Hematopoietic multipotent progenitor cell (in vitro differentiated cells): ENCODE measurements around the gene SCN2A. TPM values are rescaled to one million over a fixed set of nuclear protein-coding genes. Genes with fewer than 3 reads are reported as not detected.

ENCODE experiments used
- DNase-seq, 3 donors: peaks; one replicate each; pipeline ENCODE4 v3.0.0-alpha.2; 2011 to 2015; ENCODE audit warnings: low read depth in 2 of 3, low spot score in 2 of 3
- total RNA-seq: library from RNA; depleted of rRNA; stranded (reverse); fragments of >200 nt; gene quantifications from one replicate; pipeline ENCODE4 v1.2.3, GENCODE V29; 2012

The SCN2A gene
- total RNA-seq = under 0.01 TPM

GRCh38 chr2:165239230-165239629 lies at the start of gene SCN2A:
Gene SCN2A (plus strand): TSS chr2:165239414. CDS start chr2:165295824, 56,410 bp downstream.
- DNase-seq = peak in 2 of 3 donors; percentile 37 to 64

GRCh38 chr2:165191096-165191728 lies 48.0 kb upstream of the SCN2A start:
- DNase-seq = no peak

- no peak for DNase-seq
Observed at GRCh38 chr2:165192729-165193128, 46.5 kb upstream of the SCN2A start.

GRCh38 chr2:165193178-165193777 lies 45.9 kb upstream of the SCN2A start:
- no peak for DNase-seq

GRCh38 chr2:165196411-165196810 lies 42.8 kb upstream of the SCN2A start:
- DNase-seq = no peak

GRCh38 chr2:165197346-165197745 lies 41.9 kb upstream of the SCN2A start:
- DNase-seq = no peak

DNA sequence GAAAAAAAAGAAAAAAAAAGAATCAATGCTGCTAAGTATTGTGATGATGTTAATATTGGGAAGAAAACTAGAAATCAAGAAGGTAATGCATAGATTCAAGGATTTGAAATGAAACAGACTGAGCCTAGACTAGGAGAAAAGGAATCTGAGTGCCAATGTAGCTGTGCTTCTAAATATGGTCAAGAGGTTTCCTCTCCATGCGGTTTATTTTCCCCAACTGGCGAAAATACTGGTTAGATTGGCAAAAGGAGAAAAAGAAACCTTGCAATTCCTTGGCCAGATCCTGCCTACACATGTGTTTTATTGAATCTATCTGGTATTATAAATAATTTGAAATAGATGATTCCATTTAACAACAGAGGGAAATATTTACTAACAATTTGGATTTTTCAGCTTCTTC lies 41.0 kb upstream of the SCN2A start:
- no peak for DNase-seq

DNA sequence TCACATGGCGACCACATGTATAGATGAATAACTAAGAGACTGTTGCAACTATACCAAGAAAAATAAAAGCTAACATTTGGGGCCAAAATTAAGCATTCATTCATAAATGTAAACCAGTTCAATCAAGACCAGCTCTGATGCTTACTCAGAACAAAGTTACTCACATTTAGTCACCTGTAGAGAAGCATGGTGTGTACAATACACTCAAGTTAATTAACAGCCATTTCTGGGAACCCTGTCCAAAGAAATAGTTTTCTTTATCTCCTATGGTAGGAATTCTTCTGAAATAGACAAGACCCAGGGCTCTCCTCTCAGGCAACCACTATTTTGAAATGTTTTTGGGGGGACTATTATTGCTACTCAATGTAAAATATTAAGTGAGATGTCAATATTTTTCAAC lies 37.0 kb upstream of the SCN2A start:
- DNase-seq = no peak

- peak in 2 of 3 donors; percentile 42 to 63 for DNase-seq
Observed at GRCh38 chr2:165203689-165204559, 35.3 kb upstream of the SCN2A start, which contains the start of gene SCN3A. Gene SCN3A (minus strand): TSS chr2:165204050. CDS start chr2:165176394, 27,656 bp downstream.

DNA sequence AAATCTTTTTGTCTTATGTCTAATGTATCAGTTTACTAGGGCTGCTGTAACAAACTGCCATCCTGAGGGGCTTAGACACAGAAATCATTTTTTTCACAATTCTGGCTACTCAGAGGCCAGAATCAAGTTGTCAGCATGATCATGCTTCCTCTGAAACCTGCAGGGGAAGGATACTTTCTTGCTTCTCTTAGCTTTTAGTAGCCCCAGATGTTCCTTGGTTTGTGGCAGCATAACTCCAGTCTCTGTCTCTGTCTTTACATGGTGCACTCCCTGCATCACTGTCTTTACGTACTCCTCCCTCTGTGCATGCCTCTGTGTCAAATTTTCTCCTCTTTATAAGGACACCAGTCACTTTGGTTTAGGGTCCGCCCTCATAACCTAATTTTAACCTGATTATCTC lies 33.3 kb upstream of the SCN2A start:
- DNase-seq = no peak

- DNase-seq = no peak
Observed at GRCh38 chr2:165208094-165208493, 31.1 kb upstream of the SCN2A start.

- DNase-seq = no peak
Observed at GRCh38 chr2:165214093-165214492, 25.1 kb upstream of the SCN2A start.

DNA sequence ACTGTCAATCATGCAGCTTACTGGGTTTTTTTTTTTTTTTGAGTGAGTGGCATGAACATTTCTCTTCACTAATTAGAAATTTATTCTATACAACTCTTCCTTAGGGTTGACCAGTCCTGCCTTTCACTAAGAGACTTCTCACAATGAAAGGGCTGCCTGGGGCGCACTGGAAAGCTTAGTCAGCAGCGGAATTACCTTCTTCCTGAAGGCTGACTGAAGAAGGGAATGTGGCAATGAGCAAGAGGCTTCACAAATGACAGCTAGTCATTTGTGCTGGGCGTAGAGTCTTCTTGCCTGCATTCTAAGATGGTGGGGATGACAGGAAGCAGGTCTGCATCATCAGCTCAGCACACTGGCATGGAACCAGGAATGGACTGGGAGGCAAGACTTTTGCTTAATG lies 19.7 kb upstream of the SCN2A start:
- DNase-seq = no peak

DNA sequence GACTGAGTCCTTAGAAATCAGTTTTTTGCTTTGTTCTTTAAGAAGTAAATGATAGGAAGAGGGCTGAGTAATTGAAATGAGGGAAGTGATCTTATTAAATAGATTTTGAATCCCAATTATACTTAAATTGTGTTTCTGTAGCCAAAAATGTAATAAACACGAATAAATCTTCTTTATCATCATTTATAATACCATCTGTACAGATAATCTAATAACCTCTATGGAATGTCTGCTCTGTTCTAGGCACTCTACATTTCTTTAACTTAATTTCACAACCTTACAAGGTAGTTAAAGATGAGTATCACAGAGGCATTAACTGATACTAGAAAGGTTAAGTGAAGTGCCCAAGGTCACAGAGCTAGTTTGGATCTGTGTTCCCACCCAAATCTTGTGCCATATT lies 14.3 kb upstream of the SCN2A start:
- no peak for DNase-seq

DNA sequence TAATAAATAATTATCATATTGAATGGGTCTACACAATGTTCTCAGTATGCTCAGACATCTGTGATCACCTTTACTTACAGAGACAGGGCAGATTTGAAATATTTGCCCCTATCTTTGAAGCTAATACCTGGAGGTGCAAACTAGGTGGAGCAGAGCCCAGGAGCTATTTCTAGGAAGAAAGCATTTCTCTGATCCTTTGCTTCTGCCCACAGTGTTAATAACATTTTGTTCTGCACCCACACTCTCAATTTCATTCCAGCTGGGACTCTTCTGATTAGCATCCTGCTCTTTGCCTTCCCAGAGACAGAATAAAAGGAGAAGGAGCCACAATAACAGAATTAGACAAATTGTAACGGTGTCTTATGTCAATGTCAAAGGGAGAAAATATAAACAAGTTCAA lies 11.6 kb upstream of the SCN2A start:
- no peak for DNase-seq

DNA sequence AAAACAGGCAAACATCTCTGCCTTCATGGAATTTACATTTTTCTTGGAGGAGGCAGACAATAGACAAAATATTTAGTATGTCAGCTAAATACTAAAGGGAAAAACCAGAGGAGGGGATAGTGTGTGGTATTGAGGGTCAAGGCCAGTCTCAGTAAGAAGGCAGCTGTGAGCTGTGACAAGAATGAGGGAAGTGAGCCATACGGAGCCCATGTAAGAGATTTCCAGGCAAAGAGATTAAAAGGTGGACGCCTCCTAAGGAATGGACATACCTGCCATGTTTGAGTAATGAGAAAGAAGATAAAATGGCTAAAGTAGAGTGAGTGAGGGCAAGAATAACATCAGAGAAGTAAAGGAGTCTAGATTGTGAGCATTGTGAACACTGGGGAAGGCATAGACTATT lies 2.2 kb upstream of the SCN2A start:
- no peak for DNase-seq

- peak in 2 of 3 donors; percentile 9 to 41 for DNase-seq
Observed at GRCh38 chr2:165238295-165238694, 919 bp upstream of the SCN2A start.

- no peak for DNase-seq
Observed at GRCh38 chr2:165239856-165240515, 772 bp downstream of the SCN2A start.

DNA sequence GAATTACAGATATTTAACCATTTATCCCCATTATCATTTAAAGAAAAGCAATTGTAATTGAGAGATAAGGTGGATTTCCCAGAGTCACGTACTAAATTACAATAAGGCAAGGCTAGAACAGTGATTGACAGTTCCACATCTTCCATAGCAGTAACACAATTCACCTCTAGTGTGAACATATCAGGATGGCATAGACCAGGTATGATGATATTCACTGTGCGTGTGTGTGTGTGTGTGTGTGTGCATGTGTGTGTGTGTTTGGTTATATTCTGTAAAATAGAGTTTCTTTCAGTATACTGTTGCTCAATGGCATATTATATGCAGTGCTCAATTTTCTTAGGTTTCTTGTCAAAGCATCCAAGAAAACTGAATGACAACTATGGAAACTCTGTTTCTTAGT lies 1.7 kb downstream of the SCN2A start:
- no peak for DNase-seq

DNA sequence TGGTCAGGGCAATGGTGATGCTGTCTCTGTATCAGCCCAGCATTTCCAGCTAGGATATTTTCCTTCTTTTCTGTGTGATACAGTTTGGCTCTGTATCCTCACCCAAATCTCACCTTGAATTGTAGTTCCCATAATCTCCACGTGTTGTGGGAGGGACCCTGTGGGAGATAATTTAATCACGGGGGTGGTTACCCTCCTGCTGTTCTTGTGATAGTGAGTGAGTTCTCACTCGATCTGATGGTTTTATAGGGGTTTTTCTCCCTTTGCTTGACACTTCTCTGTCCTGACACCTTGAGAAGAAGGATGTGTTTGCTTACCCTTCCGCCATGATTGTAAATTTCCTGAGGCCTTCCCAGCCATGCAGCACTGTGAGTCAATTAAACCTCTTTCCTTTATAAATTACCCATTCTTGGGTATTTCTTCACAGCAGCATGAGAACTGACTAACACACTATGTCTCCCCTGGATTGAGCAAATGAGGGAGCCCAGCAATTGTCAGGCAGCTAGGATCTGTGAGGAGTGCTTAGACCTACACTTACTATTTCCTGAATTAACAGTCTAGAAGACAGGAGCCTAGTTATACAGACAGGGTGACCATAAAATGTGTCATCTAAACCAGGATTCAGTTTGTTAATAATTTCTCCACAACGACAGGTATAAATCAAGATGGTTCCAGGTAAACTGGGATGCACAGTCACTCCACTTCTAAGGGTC lies 6.0 kb downstream of the SCN2A start:
- DNase-seq = no peak
